HCT116 (cell line): Measurements from ENCODE around the gene CAMKK2.

Experiments
- CTCF ChIP-seq, 3 experiments: fragments of 200-600 bp in 1 of 3; sonication (generic) in 1 of 3; IDR thresholded peaks in 2 of 3; conservative IDR thresholded peaks in 1 of 3; 2 replicates each; pipeline ENCODE4 v1.5.1; 2012 to 2017; ENCODE audit warnings: low read depth in 2 of 3, low read length in 2 of 3, antibody characterized with exemption in 1 of 3, borderline replicate concordance in 1 of 3, control low read depth in 1 of 3, mild to moderate bottlenecking in 1 of 3, mixed read lengths in 1 of 3, mixed run types in 1 of 3, moderate library complexity in 1 of 3; ENCODE audit not compliant: insufficient read depth in 1 of 3
- EZH2 ChIP-seq: fragments of 200-600 bp; sonication (generic); IDR thresholded peaks from 2 replicates; pipeline ENCODE4 v1.6.1; 2017; ENCODE audit warnings: antibody characterized with exemption, mixed run types
- POLR2A ChIP-seq: IDR thresholded peaks from 2 replicates; pipeline ENCODE4 v1.7.0; 2011; ENCODE audit warnings: borderline replicate concordance; ENCODE audit not compliant: insufficient read depth, insufficient read length; ENCODE audit errors: extremely low read depth
- RAD21 ChIP-seq: IDR thresholded peaks from 2 replicates; pipeline ENCODE4 v1.6.1; 2012; ENCODE audit warnings: low read depth, mild to moderate bottlenecking
- SRF ChIP-seq: IDR thresholded peaks from 2 replicates; pipeline ENCODE4 v1.6.1; 2012; ENCODE audit warnings: low read depth

- TF ChIP-seq RAD21: no peak
- no peak for TF ChIP-seq CTCF (IDR thresholded peaks at IDR 0.05 in 2 of 3, conservative IDR thresholded peaks at IDR 0.05 in 1 of 3; ENCODE audit: borderline replicate concordance in 1 of 3, insufficient read depth in 1 of 3, low read depth in 2 of 3, low read length in 2 of 3)
- no peak for TF ChIP-seq POLR2A
- no peak for TF ChIP-seq EZH2
- no peak for TF ChIP-seq SRF
Measured at GRCh38 chr12:121212875-121213274, 83.6 kb downstream of the CAMKK2 start.
